Stromal cell of bone marrow (primary cell): ENCODE results near the gene ASCC1.
A peak's percentile ranks its signal among the peaks of the same experiment; 100 is the strongest.

ENCODE experiments used
- DNase-seq: peaks from one replicate; pipeline ENCODE4 v3.0.0-alpha.2; 2012; ENCODE audit warnings: low read depth

ASCC1 gene

DNA sequence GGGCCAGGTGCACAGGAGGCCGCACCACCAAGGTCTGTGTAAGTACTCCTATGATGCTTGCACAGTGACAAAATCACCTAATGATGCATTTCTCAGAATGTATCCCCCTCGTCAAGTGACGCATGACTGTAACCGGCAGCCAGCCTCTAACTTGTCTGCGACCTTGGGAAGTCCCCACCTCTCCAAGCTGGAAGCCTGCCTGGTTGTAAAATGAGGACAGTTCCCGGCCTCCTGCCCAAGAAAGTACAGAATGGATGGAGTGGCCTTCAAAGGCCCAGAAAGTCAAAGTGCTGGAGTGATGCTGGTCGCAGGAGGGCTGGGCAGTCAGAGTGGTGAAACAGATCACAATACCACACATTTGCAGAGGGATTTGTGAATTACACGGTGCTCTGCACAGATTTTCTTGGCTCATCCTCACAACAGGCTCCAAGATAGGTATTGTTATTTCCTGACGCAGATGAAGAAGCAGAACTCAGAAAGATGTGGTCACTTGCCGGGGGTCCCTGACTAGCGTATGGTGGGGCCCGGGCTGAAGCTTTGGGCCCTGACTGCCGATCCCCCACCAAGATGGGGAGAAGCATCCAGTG is 150.5 kb downstream of the ASCC1 start:
- no peak for DNase-seq

DNA sequence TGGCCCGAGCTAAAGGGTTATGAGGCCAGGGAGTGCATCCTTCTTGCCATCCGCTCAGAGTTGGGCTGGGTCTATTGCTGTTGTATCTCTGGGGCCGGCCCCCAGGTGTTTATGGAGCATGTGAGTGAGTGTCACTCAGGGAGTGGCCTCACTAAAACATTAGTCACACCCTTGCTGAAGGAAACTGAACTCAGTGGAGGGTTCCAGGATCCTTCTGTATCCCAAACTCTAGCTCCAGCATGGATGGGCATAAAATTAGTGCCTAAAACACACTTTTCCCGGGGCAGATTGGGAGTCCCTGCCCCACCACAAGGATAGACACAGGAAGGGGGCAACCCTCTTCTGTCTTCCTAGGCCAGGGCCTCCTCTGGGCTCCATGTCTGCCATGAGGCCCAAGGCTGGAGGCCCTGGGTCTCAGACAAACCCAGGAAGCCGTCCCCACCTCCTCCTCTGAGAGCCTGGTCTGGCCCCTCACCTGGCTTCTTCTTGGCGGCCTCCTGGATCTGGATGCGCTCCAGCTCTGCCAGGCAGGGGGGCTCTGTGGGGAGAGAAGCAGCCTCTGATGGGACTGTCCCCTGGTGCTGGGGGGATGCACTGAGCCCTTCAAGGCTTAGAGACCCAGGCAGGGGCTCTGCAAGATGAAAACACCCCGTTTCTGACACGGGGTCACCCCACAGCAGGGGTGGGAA is 152.2 kb downstream of the ASCC1 start:
- DNase-seq: no peak

DNA sequence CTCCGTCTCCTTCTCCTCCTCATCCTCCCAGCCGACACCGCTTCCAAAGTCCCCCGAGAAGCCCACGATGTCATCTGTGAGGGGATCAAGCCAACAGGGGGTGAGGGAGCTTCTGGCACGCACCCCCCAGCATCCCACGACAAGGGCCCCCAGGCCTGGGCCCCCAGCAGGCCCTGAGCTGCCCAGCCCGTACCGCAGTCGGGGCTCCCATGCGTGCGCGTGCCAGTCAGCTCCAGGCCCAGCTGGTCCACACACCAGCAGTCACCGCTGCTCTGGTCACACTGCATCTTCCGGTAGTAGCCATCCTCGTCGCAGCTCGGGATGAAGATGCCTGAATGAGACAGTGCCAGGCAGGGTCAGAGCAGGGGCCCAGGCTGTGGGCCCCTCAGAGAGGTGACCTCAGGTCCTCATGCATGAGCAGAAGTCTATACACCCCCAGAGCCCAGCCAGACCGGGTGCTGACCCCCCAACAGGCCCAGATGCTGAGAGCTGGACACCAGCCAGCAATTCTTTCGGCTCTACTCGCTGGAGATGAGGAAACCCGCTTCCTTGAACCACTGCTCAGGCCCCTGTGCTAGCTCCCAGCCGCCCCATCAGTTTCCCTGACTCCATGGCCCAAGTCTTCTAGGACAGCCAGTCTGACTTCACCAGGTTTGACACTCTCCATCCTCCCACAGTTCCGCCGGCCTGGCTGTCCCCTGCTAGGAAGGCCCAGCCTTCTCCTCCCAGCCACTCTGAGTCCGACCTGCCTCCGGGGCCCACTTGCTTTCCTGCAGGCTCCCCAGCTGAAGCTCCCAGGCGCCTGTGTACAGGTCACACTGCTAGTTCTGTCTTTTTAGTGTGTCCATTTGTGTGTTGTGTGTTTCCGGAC is 153.0 kb downstream of the ASCC1 start:
- DNase-seq: no peak

DNA sequence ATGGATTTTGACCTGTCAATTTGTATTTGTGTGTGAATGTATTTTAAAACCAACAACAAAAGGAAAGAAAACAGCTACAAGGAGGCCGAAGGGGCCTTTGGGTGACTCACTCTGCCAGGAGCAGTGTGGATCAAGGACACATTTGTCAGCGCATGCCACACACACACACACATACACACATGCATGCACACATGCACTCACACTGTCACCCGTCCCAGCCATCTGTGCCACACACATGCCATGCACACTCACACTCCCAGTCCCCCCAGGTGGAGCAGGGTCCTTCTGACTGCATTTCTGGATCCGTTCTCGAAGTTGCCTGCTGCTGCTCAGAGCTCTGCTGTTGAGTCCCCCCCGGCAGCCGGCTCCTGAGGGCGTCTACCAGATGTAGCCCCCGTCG is 153.7 kb downstream of the ASCC1 start:
- no peak for DNase-seq

DNA sequence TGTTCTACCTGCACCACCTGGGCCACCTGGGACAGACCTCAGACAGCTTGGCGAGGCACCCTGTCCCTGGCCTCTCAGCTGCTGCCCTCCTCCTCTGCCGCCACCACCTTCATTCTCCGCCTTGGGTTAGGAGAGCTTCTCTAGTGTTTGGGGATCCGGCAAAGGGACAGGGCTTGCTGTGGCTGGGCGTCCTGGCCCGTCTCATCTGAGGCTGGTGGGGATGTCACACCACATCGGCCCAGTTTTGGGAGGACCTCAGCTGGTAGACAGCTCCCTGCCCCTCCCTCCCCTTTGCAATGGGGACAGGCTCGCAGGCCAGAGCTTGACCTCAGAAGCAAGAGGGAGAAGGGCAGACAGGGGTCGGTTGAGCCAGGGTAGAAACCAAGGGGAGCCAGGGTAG is 154.1 kb downstream of the ASCC1 start:
- no peak for DNase-seq

DNA sequence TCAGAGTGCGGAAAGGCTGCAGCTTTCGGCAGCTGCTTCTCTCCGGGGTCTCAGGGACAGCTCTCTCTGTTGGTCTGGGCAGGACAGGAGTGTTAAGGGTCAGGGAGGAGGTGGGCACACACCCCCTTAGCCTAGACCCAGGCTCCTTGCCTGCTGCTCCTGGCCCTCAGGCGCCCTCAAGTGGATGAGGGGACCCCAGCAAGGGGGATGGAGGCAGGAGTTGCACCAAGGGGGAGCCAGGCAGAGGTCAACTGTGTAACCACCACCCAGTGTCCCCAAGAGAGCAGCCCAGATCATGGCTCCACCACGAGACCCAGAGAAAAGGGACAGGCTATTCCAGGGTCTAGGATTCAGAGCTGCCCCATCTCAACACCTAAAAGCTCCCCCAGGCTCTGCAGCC is 154.6 kb downstream of the ASCC1 start:
- DNase-seq: no peak

DNA sequence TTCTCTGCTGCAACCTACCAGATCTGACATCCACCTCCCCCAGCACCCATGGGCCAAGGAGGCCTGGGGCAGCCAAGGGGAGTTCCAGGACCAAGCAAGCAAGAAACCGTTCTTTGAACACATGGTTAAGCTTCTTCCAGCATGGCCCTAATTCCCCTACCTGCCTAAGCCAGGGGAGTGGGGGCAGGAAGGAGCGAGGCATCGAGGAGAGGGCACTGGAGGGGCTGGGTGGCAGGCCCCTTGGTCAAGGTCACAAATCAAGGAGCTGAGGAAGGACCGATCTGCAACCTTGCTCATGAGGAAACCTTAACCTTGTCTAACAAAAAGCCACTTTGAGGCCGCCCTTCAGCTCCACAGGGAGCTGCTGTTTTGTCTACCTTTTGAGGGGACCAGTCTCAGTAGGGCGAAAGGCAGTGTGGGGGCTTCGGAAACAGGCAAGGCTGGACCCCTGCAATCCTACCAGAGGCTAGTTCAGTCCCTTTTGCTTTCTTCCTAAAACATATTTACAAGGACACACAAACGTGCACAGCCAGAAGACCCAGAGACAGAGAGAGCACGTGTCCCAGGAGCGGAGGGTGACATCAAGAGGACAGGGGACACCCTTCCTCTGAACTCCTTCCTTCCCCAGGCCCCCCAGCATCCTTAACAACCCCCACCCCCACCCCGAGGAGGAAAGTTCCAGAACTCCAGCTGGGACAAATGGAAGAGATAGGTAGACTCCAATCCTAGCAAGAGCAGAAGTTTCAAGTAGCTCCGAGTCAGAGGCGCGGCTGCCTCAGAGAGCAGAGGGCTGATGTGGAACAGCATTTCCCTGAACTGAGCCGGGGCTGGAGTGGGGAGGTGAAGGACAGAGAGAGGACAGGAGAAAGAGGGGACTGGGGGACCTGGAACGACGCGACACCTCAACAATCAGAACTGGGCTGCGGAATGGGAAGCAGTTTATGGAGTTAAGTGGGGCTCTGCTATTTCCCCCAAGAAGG is 155.9 kb downstream of the ASCC1 start:
- DNase-seq: no peak

DNA sequence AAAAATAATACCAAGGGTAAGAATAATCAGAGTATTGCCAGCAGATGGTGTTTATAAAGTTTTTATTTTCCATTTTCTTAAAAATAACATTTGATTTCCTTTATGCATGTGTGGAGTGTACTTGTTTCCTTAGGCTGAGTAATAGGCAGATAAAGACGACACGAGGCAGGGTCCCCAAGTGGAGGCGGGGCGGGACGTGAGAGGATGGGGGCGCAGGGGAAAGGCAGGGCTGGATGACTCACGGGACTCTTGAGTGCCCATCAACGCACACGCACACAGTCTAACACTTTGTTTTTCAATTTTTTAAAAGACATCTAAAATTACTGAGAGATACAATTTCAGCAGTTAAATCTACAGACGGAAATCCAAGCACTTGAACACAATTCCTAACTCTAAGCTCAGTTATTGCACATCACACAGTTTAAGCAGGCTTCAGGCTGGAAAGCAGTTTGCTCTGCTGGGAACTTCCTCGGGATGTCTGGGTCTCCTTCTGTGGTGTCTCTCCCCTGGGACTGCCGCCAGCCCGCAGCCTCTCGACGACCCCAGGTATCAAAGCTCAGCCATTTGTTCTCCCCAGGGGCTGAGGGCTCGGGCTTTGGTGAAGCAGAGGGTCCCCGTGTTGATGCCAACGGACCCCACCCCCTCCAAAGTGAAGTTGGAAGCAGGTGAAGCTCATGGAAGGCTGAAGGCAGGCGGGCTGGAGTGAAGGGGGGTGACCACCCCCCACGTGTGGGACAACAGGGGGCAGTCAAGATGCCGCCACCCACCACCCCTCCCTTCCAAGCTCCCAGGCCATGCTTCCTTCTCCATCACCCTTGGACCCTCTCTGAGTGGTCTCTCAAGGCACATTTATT is 156.9 kb downstream of the ASCC1 start:
- no peak for DNase-seq

DNA sequence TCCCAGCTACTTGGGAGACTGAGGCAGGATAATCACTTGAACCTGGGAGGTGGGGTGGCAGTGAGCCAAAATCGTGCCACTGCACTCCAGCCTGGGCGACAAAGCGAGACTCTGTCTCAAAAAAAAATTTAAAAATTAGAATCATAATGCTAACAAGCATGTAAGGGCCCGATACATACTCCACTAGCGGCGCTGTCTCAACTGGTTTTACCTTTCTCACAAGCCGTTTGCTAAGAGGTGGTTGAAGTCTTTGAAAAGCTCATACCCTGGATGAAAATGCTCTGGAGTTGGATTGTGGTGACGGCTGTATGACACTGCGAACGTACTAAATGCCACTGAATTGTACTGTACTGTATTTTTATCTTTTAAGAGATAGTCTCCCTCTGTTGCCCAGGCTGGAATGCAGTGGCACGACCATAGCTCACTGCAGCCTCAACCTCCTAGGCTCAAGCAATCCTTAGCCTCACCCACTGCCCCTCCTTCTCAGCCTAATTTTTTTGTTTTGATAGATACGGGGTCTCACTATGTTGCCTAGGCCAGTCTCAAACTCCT is 157.7 kb downstream of the ASCC1 start:
- DNase-seq: no peak

DNA sequence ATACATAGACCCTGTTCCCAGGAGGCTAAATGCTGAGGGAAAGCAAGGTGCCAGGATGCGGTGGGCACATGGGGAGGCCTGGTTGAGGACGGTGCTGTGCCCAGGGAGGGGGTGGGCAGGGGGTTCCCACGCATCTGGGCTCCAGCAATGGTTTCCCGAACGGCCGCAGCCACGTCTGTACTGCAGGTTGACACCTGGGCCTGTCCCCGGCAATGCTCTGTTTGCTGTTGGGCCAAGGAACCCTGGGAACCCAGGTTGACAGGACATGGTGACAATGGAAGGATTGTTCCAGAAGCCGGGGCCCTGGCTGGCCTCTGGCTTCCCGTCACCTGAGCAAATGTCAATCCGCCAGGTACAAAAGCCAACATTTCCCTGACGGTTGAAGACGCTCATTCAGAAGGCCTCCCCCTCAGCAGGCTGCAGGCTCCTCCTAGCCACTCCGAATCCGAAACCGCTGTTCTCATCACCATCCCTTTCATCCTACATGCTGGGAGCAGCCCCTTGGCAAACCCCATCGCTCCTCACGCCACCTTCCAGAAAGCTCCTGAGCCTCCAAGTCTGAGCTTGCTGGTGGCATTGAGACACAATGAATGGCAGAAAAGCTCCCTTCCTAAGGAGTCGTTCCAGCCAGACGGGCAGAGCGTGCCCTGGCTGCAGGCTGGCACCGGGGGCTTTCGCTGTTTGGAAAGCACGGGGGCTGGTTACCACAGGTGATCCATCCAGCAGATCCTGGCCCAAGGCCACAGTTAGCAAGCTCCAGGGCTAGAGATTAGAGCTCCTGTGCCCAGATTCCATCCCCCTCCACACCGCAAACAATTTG is 158.9 kb downstream of the ASCC1 start:
- no peak for DNase-seq

DNA sequence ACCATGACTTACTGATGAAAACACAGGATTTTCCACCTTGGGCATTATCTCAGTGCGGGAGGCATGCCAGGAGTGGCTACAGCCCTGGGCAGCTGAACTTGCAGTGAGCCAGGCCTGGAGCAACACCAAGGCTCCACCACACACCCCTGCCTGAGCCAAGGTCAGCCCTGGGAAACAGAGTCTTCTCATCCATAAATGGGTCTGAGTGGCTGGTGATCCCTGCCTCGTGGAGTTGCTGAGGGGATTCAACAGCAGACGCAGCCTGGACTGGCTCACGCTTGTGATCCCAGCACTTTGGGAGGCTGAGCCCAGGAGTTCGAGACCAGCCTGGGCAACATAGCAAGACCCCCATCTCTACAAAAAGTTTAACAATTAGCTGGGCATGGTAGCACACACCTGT is 160.0 kb downstream of the ASCC1 start:
- no peak for DNase-seq

DNA sequence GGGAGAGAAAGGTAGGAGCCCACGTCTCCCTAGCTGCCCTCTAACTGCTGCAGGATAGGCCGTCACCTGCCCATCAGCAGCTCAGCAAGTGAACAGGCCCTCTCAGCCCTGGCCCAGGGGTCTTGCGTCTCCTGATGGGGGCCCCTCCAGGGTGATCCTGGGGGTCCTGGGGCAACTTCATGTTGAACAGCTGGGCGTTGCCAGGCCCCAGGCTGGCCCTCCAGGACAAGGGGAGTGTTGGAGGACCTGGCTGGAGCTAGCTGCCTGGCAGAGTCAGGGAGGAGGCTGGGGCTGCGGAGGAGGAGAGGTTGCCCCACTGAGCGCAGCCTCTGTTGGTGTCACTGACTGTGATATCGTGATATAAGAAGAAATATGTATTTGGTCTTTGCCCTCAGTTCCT is 162.4 kb downstream of the ASCC1 start:
- DNase-seq: no peak

DNA sequence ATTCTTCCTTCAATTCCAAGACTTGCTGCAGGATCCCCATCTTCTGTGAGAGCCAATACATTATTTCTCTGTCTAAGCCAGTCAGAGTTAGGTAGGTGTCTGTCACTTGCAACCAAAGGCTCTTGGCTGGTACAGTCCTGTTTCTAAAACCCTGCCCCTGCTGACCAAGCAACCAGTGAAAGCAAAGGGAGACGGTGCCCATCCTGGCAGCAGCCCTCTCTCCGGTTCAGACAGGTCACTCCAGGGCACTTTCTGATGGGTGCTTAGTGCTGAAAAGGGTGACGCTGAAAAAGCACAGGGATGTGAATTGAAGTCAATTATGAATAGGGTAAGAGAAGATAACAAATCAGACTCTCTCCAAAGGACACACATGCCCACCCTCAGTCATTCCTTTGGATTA is 165.2 kb downstream of the ASCC1 start:
- no peak for DNase-seq

DNA sequence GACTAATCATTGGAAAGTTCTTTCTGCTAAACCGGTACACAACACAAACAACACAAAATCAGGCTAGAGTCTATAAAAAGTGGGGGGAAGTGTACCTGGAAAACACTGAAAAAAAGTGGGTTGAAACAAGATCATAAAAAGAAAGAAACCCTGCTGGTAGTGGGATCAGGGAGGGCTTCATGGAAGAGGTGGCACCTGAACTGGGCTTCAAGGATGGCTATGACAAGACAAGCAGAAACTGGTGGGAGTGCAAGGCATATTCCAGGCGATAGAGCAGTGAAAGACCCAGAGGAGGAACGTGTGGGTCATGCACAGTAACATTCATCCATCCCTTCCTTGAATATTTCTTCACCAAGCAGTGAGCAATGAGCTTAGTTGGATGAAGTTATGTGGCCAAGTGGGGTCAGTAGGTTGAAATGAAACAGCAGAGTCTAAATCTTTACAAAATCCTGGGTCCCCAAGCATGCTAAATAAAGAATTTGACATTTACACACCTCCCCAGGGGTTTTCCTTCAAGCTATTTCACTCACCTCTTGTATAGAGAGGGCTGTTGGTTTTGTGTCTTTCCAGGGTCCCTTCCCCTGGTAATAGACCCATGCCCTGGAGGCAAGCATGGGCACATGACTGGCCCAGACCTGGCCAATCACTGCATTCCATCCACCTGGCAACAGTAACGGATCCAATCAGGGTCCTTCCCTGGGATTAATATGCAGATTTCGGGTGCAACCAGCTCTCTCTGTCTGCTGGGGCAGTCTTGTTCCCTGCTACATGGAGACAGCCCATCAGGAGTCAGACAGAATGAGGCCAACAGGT is 165.9 kb downstream of the ASCC1 start:
- no peak for DNase-seq

DNA sequence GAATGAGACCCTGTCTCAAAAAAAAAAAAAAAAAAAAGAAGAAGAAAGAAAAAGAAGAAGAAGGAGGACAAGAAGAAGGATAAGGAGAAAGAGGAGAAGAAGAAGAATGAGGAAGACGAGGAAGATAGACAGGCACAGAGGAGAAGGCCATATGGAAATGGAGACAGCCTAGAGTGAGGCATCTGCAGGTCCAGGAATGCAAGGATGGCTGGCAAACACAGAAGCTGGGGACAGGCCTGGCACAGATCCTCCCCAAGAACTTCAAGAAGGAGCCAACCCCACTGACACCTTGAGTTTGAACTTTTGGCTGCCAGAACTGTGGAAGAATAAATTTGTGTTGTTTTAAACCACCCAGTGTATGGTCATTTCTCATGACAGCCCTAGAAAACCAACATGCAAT is 166.6 kb downstream of the ASCC1 start:
- no peak for DNase-seq

DNA sequence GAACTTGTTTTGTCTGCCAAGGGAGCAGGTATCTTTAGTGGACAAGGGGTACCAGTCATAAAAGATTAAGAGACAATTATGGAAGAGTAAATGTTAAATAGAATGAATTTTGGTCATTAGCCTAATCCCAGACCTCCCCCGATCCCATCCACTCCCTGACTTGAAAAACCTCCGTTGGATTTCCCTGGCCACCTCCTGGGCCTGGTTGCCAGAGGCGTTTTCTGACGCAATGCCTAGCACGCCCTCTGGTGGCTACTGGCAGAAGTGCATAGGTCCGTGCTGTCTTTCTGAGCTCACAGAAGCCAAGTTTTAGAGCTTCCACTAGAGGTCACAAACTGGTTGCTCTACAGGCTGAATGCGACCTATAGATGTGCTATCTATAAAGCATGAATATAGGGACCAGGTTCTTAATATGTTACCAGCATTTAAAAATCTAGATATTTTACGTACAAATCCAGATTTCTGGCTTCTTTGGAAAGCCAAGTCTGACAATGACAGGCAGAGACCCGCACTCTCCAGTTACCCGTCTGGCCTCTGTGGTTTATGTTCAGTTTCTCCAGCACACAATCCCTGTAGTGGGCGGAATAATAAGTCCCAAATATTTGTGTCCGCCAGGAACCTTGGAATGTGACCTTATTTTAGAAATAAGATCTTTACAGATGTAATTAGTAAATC is 167.5 kb downstream of the ASCC1 start:
- DNase-seq: peak; percentile 84
